LNCaP clone FGC (cell line): ENCODE measurements around the gene TRPC4AP.

Experiments used
- DNase-seq: peaks from one replicate; pipeline ENCODE4 v3.0.0-alpha.2; 2011; ENCODE audit warnings: low read depth
- H3K4me3 ChIP-seq: 2 replicates; pipeline ENCODE4 v1.5.1; 2011; ENCODE audit warnings: mild to moderate bottlenecking, low read depth, low read length, control low read depth
- CTCF ChIP-seq: IDR thresholded peaks from 2 replicates; pipeline ENCODE4 v1.5.1; 2012; ENCODE audit warnings: mild to moderate bottlenecking; ENCODE audit not compliant: control insufficient read depth, insufficient read depth; ENCODE audit errors: extremely low read depth

TRPC4AP gene

GRCh38 chr20:34983089-34983820 lies 109.4 kb downstream of the TRPC4AP start:
- no peak for DNase-seq
- H3K4me3 ChIP-seq: no peak overlapping the region
- TF ChIP-seq CTCF: no peak

GRCh38 chr20:34982270-34983088 lies 110.1 kb downstream of the TRPC4AP start:
- DNase-seq: no peak
- H3K4me3 ChIP-seq: no peak overlapping the region
- TF ChIP-seq CTCF: no peak

- DNase-seq: no peak
- no peak overlapping the region for H3K4me3 ChIP-seq
- TF ChIP-seq CTCF: no peak
Observed at GRCh38 chr20:34980543-34981233, 111.9 kb downstream of the TRPC4AP start.

- TF ChIP-seq CTCF: no peak
- H3K4me3 ChIP-seq: no peak overlapping the region
- DNase-seq: no peak
Observed at GRCh38 chr20:34979366-34980153, 113.0 kb downstream of the TRPC4AP start.

GRCh38 chr20:34978092-34978744 lies 114.4 kb downstream of the TRPC4AP start:
- TF ChIP-seq CTCF: no peak
- DNase-seq: no peak
- H3K4me3 ChIP-seq: no peak overlapping the region
